Measurements from ENCODE around the gene TMEM240.

TMEM240 gene

GRCh38 chr1:1545946-1546737 lies 5.7 kb upstream of the TMEM240 start:
- TF ChIP-seq FOXM1 (IDR thresholded peaks at IDR 0.05; ENCODE audit: borderline replicate concordance, low read depth) (no peak), EGR1 (IDR thresholded peaks at IDR 0.05) (no peak), TAF1 (IDR thresholded peaks at IDR 0.05; ENCODE audit: low read depth) (no peak), RAD21 (IDR thresholded peaks at IDR 0.05; ENCODE audit: low read depth) (no peak), NFIC (IDR thresholded peaks at IDR 0.05) (no peak), TEAD4 (IDR thresholded peaks at IDR 0.05) (no peak), CREB1 (IDR thresholded peaks at IDR 0.05; ENCODE audit: low read depth) (no peak), YY1 (IDR thresholded peaks at IDR 0.05; ENCODE audit: low read depth) (no peak), TCF12 (IDR thresholded peaks at IDR 0.05; ENCODE audit: low read depth) (no peak), ZBTB7A (IDR thresholded peaks at IDR 0.05; ENCODE audit: low read depth) (no peak), REST (IDR thresholded peaks at IDR 0.05; ENCODE audit: low read depth) (no peak), EP300 (IDR thresholded peaks at IDR 0.05; ENCODE audit: borderline replicate concordance) (no peak), USF1 (IDR thresholded peaks at IDR 0.05) (no peak), CEBPB (IDR thresholded peaks at IDR 0.05) (no peak)
- TF ChIP-seq, protein P1, sequence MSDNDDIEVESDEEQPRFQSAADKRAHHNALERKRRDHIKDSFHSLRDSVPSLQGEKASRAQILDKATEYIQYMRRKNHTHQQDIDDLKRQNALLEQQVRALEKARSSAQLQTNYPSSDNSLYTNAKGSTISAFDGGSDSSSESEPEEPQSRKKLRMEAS (IDR thresholded peaks at IDR 0.05): no peak

DNA sequence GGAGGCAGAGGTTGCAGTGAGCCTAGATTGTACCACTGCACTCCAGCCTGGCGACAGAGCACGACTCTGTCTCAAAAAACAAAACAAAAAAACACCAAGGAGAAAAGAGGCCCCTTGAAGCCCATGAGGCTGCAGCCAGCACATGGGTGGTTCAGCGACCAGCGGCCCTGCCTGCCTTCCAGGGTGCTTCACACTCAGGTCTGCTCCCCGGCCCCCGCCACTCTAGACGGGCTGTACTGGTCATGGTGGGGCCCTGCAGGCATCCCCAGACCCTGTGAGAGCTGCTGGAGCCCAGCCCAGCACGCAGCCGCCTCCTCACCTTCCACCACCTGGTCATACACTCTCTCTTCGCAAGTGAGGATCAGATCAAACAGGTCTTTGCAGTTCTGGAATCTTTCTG lies 4.1 kb upstream of the TMEM240 start:
- no peak for TF ChIP-seq ZBTB7A (IDR thresholded peaks at IDR 0.05; ENCODE audit: low read depth)

DNA sequence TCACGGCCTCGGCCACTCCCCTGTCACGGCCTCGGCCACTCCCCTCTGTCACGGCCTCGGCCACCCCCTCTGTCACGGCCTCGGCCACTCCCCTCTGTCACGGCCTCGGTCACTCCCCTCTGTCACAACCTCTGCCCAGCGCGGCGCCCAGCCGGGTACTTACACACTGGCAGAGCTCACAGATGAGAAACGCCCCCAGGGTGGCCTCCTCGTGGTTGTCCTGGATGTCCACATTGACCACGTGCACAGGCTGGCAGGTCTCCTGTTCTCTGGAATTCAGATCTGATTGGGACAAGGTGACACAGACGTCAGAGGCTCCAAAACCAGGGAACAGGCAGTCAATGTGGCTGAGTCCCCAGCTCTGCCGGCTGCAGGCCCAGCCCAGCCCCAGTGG lies 3.3 kb upstream of the TMEM240 start:
- TF ChIP-seq EP300 (IDR thresholded peaks at IDR 0.05; ENCODE audit: borderline replicate concordance) (no peak), TCF12 (IDR thresholded peaks at IDR 0.05; ENCODE audit: low read depth) (no peak), RAD21 (IDR thresholded peaks at IDR 0.05; ENCODE audit: low read depth) (no peak), CREB1 (IDR thresholded peaks at IDR 0.05; ENCODE audit: low read depth) (no peak), TAF1 (IDR thresholded peaks at IDR 0.05; ENCODE audit: low read depth) (no peak), USF1 (IDR thresholded peaks at IDR 0.05) (peak; percentile 63), YY1 (IDR thresholded peaks at IDR 0.05; ENCODE audit: low read depth) (no peak), NFIC (IDR thresholded peaks at IDR 0.05) (no peak), TEAD4 (IDR thresholded peaks at IDR 0.05) (no peak; the same call in 1 of the 2 replicates)
- TF ChIP-seq, protein P1 (IDR thresholded peaks at IDR 0.05): peak; percentile 90

DNA sequence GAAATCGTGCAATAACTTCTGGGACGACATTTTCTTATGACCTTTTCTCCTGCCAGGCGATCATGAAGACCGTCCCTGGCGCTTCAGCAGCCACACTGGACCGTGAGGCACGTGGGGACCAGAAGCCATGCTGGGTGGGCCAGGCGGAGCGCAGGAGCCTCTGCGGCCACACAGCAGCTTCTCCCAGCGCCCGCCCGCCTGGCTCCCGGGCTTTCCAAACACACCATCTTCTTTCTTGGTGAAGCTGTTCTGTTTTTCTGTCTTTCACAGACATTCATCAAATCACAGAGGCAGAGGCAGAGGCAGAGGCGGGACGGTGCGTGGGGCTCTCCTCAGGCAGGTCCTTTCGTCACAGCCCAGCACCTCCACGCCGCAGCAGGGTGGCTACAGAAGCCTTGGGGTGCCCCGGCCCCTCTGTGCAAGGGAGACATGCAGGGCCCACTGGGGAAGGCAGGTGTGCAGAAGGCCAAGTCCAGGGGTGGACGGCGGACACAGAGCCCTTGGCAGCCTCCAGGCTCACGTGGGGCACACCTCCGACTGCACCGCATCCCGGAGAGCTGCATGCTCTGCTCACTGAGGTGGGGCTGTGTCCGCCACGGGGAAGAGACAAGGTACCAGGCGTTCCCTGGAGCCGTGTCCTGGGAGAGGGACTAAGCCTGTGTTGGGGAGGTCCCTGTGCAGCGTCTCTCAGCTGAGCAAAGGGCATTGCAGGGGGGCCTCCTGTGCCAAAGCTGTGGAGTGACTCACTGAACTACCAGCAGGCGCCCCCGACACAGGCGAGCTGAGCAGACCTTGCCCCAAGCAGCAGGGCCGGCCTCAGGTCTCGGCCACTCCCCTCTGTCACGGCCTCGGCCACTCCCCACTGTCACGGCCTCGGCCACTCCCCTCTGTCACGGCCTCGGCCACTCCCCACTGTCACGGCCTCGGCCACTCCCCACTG lies 2.6 kb upstream of the TMEM240 start:
- no peak for TF ChIP-seq TAF1 (IDR thresholded peaks at IDR 0.05; ENCODE audit: low read depth)
- no peak for TF ChIP-seq CREB1 (IDR thresholded peaks at IDR 0.05; ENCODE audit: low read depth)
- TF ChIP-seq, protein P1 (IDR thresholded peaks at IDR 0.05): no peak
- no peak for TF ChIP-seq EGR1 (IDR thresholded peaks at IDR 0.05)
- TF ChIP-seq EP300 (IDR thresholded peaks at IDR 0.05; ENCODE audit: borderline replicate concordance): no peak
- TF ChIP-seq ZBTB7A (IDR thresholded peaks at IDR 0.05; ENCODE audit: low read depth): no peak
- TF ChIP-seq NFIC (IDR thresholded peaks at IDR 0.05): no peak
- no peak for TF ChIP-seq USF1 (IDR thresholded peaks at IDR 0.05)
- no peak for TF ChIP-seq TEAD4 (IDR thresholded peaks at IDR 0.05)

GRCh38 chr1:1541956-1542765 lies 1.7 kb upstream of the TMEM240 start:
- TF ChIP-seq TCF12 (IDR thresholded peaks at IDR 0.05; ENCODE audit: low read depth): no peak
